HepG2 (cell line): ENCODE measurements around the gene MRPL43. TPM values are rescaled to one million over a fixed set of nuclear protein-coding genes. Genes with fewer than 3 reads are reported as not detected.

Experiments
- EED ChIP-seq: sonication (generic); formaldehyde crosslinking; IDR thresholded peaks from 2 replicates; pipeline ENCODE4 v1.5.0; 2020; ENCODE audit warnings: mild to moderate bottlenecking, missing genetic modification reagents
- GLMP ChIP-seq: sonication (generic); formaldehyde crosslinking; IDR thresholded peaks from 2 replicates; pipeline ENCODE4 v1.9.0; 2021; ENCODE audit warnings: missing genetic modification reagents, mild to moderate bottlenecking, borderline replicate concordance
- HBP1 ChIP-seq: IDR thresholded peaks from 2 replicates; pipeline ENCODE4 v1.6.1; 2016; ENCODE audit warnings: low read depth, control low read depth
- HNRNPK ChIP-seq: fragments of 200-400 bp; formaldehyde crosslinking; IDR thresholded peaks from 2 replicates; pipeline ENCODE4 v1.6.1; 2018; ENCODE audit warnings: low read length, low read depth, moderate library complexity, mild to moderate bottlenecking; ENCODE audit not compliant: poor library complexity, severe bottlenecking
- HNRNPLL ChIP-seq: fragments of 200-400 bp; formaldehyde crosslinking; IDR thresholded peaks from 2 replicates; pipeline ENCODE4 v1.6.1; 2017; ENCODE audit warnings: mild to moderate bottlenecking, low read depth, low read length; ENCODE audit not compliant: poor library complexity, severe bottlenecking
- JUN ChIP-seq: sonication (generic); formaldehyde crosslinking; IDR thresholded peaks from 2 replicates; pipeline ENCODE4 v1.4.0; 2020; ENCODE audit warnings: mild to moderate bottlenecking, missing genetic modification reagents
- MEF2D ChIP-seq: sonication (generic); formaldehyde crosslinking; IDR thresholded peaks from 2 replicates; pipeline ENCODE4 v1.5.1; 2020; ENCODE audit warnings: mild to moderate bottlenecking, missing genetic modification reagents
- NPAS2 ChIP-seq: sonication (generic); formaldehyde crosslinking; IDR thresholded peaks from 2 replicates; pipeline ENCODE4 v1.8.0; 2022; ENCODE audit warnings: mild to moderate bottlenecking, missing genetic modification reagents, borderline replicate concordance
- PLSCR1 ChIP-seq: sonication (generic); formaldehyde crosslinking; IDR thresholded peaks from 2 replicates; pipeline ENCODE4 v1.5.0; 2020; ENCODE audit warnings: missing genetic modification reagents, mild to moderate bottlenecking, borderline replicate concordance
- POLR2G ChIP-seq: fragments of 200-400 bp; formaldehyde crosslinking; IDR thresholded peaks from 2 replicates; pipeline ENCODE4 v1.6.1; 2018; ENCODE audit warnings: mild to moderate bottlenecking, low read depth, low read length, moderate library complexity
- ZFP90 ChIP-seq: sonication (generic); formaldehyde crosslinking; IDR thresholded peaks from 2 replicates; pipeline ENCODE4 v1.8.0; 2022; ENCODE audit warnings: missing genetic modification reagents, mild to moderate bottlenecking, inconsistent platforms, borderline replicate concordance
- ZKSCAN1 ChIP-seq: fragments of 150-350 bp; IDR thresholded peaks from 2 replicates; pipeline ENCODE4 v1.6.1; 2014; ENCODE audit warnings: low read length
- ZNF138 ChIP-seq: sonication (generic); formaldehyde crosslinking; IDR thresholded peaks from 2 replicates; pipeline ENCODE4 v1.5.0; 2020; ENCODE audit warnings: mild to moderate bottlenecking, low read depth, missing genetic modification reagents
- ZNF17 ChIP-seq: sonication (generic); formaldehyde crosslinking; IDR thresholded peaks from 2 replicates; pipeline ENCODE4 v1.5.0; 2020; ENCODE audit warnings: mild to moderate bottlenecking, missing genetic modification reagents
- ZNF180 ChIP-seq: sonication (generic); formaldehyde crosslinking; IDR thresholded peaks from 2 replicates; pipeline ENCODE4 v1.4.0; 2020; ENCODE audit warnings: low read depth, missing genetic modification reagents, borderline replicate concordance
- ZNF264 ChIP-seq: sonication (generic); formaldehyde crosslinking; IDR thresholded peaks from 2 replicates; pipeline ENCODE4 v1.4.0; 2020; ENCODE audit warnings: missing genetic modification reagents
- ZNF430 ChIP-seq: sonication (generic); formaldehyde crosslinking; IDR thresholded peaks from 2 replicates; pipeline ENCODE4 v1.9.0; 2021; ENCODE audit warnings: mild to moderate bottlenecking, missing genetic modification reagents
- ZNF562 ChIP-seq: sonication (generic); formaldehyde crosslinking; IDR thresholded peaks from 2 replicates; pipeline ENCODE4 v1.8.0; 2022; ENCODE audit warnings: missing genetic modification reagents, borderline replicate concordance
- ZNF687 ChIP-seq: sonication (generic); formaldehyde crosslinking; IDR thresholded peaks from 2 replicates; pipeline ENCODE4 v1.5.1; 2020; ENCODE audit warnings: mild to moderate bottlenecking, missing genetic modification reagents, moderate library complexity
- ZNF749 ChIP-seq: sonication (generic); formaldehyde crosslinking; IDR thresholded peaks from 2 replicates; pipeline ENCODE4 v1.8.0; 2022; ENCODE audit warnings: mild to moderate bottlenecking, missing genetic modification reagents, moderate library complexity, borderline replicate concordance
- ZNF83 ChIP-seq: sonication (generic); formaldehyde crosslinking; IDR thresholded peaks from 2 replicates; pipeline ENCODE4 v1.4.0; 2020; ENCODE audit warnings: missing genetic modification reagents, mild to moderate bottlenecking, borderline replicate concordance
- ZSCAN25 ChIP-seq: sonication (generic); formaldehyde crosslinking; IDR thresholded peaks from 2 replicates; pipeline ENCODE4 v1.8.0; 2022; ENCODE audit warnings: mild to moderate bottlenecking, missing genetic modification reagents
- polyA plus RNA-seq, 8 experiments: library from polyadenylated mRNA; depleted of rRNA in 3 of 8; stranded (reverse) in 7 of 8; unstranded in 1 of 8; fragments of >200 nt; fragmentation: Illumina TruSeq in 4 of 8; extraction: Trizol in 4 of 8; gene quantifications; 2 replicates each; pipeline versions ENCODE4 v1.2.1 to v1.2.3, GENCODE V29; 2011 to 2016; ENCODE audit warnings: low read depth in 4 of 8, missing spikeins in 1 of 8, mixed read lengths in 1 of 8; ENCODE audit not compliant: insufficient read depth in 1 of 8
- total RNA-seq, 5 experiments: library from RNA; depleted of rRNA; stranded (reverse); fragments of >200 nt; fragmentation: Illumina TruSeq; extraction: Trizol; gene quantifications; 2 replicates each; pipeline ENCODE4 v1.2.3, GENCODE V29; 2016; ENCODE audit warnings: low read depth in 1 of 5

MRPL43 gene
- total and polyA plus RNA-seq, 2 of the 13 experiments (the other 11 are each of a cell fraction or from before 2014, with no cell fraction given) = 71.0 to 73.7 TPM

- peak; percentile 99 for TF ChIP-seq ZNF687 (CRISPR knock-in tag)
- no peak for TF ChIP-seq ZKSCAN1
- no peak for TF ChIP-seq ZNF430
- no peak for TF ChIP-seq ZNF83 (CRISPR knock-in tag)
- 0 out of 2 replicates have a peak, but pooled peaks have one; percentile 65 for TF ChIP-seq ZNF264 (CRISPR knock-in tag)
- no peak for TF ChIP-seq ZSCAN25
- TF ChIP-seq PLSCR1 (CRISPR knock-in tag) = no peak
- TF ChIP-seq HBP1 (CRISPR knock-in tag) = peak; percentile 25; the same call in 1 of the 2 replicates
- no peak for TF ChIP-seq ZFP90 (CRISPR knock-in tag)
- no peak for TF ChIP-seq ZNF562 (CRISPR knock-in tag)
- no peak for TF ChIP-seq ZNF17
- TF ChIP-seq EED (CRISPR knock-in tag) = peak; percentile 64; the same call in 1 of the 2 replicates
- no peak for TF ChIP-seq NPAS2 (CRISPR knock-in tag)
- no peak for TF ChIP-seq ZNF138 (CRISPR knock-in tag)
- peak; percentile 89 for TF ChIP-seq POLR2G
- no peak; the same call in 1 of the 2 replicates for TF ChIP-seq ZNF749 (CRISPR knock-in tag)
- no peak for TF ChIP-seq HNRNPLL
- TF ChIP-seq HNRNPK = peak; percentile 47
- TF ChIP-seq JUN (CRISPR knock-in tag) = peak; percentile 45; the same call in 1 of the 2 replicates
- TF ChIP-seq GLMP (CRISPR knock-in tag) = no peak
- no peak for TF ChIP-seq ZNF180
- TF ChIP-seq MEF2D (CRISPR knock-in tag) = peak; percentile 57; the same call in 1 of the 2 replicates
Observed at GRCh38 chr10:100986952-100987684, at the start of gene MRPL43, which contains the start of gene TWNK (continued).
